Endometrium (tissue), 2 donors: ENCODE results near the gene VTCN1.
"Not testable (repeated sequence)": the region's sequence is repeated elsewhere in the genome, so short reads cannot be mapped to it uniquely, and the experiment has no call there.

Source experiments
- FAIRE-seq: peaks from 2 replicates; lab custom pipeline; 2012; peaks lifted over from hg19 to GRCh38; lab: Jason Lieb, UNC
- donor health status: control.
- donor health status: control.

VTCN1 gene, protein sequence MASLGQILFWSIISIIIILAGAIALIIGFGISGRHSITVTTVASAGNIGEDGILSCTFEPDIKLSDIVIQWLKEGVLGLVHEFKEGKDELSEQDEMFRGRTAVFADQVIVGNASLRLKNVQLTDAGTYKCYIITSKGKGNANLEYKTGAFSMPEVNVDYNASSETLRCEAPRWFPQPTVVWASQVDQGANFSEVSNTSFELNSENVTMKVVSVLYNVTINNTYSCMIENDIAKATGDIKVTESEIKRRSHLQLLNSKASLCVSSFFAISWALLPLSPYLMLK

DNA sequence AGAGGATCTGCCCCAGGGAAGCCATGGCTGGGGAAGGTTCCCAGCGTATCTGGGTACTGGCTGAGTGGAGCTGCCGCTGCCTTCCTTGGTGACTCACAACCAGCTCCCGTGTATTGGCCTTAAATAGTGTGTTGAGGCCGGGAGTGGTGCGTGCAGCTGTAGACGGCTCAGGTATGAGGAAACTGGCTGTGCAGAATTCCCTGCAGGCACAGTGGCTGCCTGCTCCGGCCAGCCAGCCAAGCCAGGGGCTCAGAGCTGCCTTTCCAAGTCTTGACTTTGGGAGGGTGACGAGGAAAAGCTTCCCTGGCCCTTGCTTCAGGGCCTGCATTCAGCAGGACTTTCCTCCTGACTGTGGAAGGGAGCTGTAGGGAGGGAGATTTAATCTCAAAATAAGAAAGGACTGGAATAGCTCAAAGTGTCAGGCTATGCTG lies at the start of gene VTCN1:
Gene VTCN1, minus strand, starts transcription at position 97 of the 431 bp plus-strand sequence. Its CDS starts 72 bp downstream, at position 25.
- no peak for FAIRE-seq

- no peak for FAIRE-seq
Observed at GRCh38 chr1:117258791-117259190, 48.1 kb upstream of the VTCN1 start.

DNA sequence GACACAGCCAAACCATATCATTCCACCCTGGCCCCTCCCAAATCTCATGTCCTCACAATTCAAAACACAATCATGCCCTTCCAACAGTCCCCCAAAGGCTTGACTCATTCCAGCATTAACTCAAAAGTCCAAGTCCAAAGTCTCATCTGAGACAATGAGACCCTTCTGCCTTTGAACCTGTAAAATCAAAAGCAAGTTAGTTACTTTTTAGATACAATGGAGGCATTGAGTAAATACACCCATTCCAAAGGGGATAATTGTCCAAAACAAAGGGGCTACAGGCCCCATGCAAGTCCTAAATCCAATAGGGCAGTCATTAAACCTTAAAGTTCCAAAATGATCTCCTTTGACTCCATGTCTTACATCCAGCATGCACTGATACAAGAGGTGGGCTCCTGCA lies 47.3 kb upstream of the VTCN1 start:
- FAIRE-seq = not testable (repeated sequence)

- FAIRE-seq = no peak
Observed at GRCh38 chr1:117257291-117257690, 46.6 kb upstream of the VTCN1 start.

- no peak for FAIRE-seq
Observed at GRCh38 chr1:117250061-117250606, 39.4 kb upstream of the VTCN1 start.

GRCh38 chr1:117244971-117245370 lies 34.2 kb upstream of the VTCN1 start:
- FAIRE-seq = no peak

- no peak for FAIRE-seq
Observed at GRCh38 chr1:117244306-117244705, 33.6 kb upstream of the VTCN1 start.

- FAIRE-seq = no peak
Observed at GRCh38 chr1:117241512-117241911, 30.8 kb upstream of the VTCN1 start.

- FAIRE-seq = no peak
Observed at GRCh38 chr1:117240547-117240946, 29.8 kb upstream of the VTCN1 start.

- FAIRE-seq = no peak
Observed at GRCh38 chr1:117239467-117239866, 28.7 kb upstream of the VTCN1 start.

GRCh38 chr1:117237726-117238381 lies 27.1 kb upstream of the VTCN1 start:
- FAIRE-seq = peak; percentile 33

- no peak for FAIRE-seq
Observed at GRCh38 chr1:117235863-117236465, 25.2 kb upstream of the VTCN1 start.

GRCh38 chr1:117232531-117232930 lies 21.8 kb upstream of the VTCN1 start:
- FAIRE-seq = no peak

- FAIRE-seq = no peak
Observed at GRCh38 chr1:117231748-117232373, 21.1 kb upstream of the VTCN1 start.

GRCh38 chr1:117231312-117231711 lies 20.6 kb upstream of the VTCN1 start:
- no peak for FAIRE-seq

DNA sequence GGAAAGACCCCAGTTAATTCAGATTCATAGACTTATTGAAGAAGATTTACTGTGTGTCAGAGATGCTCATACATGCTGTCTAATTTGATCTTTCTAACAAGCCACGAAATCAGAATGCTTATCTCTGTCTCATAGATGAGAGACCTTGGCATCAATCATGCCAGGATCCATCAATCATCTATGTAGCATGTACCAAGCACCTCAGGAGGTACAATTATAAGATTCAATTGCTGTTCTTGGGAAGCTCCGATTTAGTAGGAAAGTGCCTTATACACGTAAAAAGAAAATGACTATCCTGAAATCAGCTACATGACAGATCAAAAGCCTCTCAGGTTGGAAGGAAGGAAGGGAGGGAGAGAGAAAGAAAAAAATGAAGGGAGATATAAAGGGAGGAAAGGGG lies 18.5 kb upstream of the VTCN1 start:
- no peak for FAIRE-seq

DNA sequence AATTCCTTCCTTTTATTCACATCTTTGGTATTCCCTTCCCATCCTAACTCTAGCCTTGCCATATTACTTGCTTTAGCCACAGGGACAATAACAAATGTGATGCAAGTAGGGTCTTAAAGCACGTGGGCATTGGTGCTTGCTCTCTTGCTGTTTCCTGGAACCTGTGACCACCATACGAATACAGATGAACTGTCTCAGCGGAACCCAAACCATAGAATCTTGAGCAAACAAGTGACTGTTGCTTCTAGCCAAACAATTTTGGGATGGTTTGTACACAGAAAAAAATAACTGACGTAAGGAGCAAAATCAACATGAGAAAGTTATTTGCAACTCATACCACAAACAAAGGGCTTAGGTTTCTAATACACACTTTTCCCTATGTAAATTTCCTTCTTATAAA lies 15.2 kb upstream of the VTCN1 start:
- FAIRE-seq = no peak

- no peak for FAIRE-seq
Observed at GRCh38 chr1:117216718-117217117, 6.0 kb upstream of the VTCN1 start.

DNA sequence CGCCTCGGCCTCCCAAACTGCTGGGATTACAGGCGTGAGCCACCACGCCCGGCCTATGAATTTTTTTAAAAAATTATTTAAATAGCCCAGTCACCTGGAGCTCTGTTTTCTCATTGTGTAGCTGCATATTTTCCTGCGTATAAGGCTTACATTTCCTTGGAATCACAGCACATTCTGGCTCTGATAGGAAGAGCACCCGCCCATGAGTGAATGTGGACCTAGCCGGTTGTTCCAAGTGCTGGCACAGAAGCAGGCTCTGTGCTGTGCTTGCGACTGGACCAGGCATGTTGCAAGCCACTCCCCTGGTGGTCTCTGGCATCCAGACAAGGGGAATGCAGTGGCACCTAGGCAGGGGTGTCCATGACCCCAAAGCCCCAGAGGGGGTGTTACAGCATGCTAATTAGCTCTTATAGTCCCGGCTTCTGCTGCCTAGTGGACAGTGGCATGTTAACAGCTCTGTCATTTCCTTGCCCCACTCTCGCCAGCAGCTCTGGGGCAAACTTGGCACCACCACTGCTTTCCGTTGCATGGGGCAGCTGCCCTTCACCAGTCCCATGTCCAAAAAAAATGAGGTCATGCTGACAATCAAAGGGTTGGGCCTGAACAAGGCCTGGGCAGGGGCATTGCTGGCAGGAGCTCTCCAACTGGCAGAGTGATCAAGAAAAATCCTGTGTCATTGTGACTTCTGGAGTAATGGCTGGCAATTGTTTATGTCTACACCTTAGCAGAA lies 5.2 kb upstream of the VTCN1 start:
- FAIRE-seq = no peak

DNA sequence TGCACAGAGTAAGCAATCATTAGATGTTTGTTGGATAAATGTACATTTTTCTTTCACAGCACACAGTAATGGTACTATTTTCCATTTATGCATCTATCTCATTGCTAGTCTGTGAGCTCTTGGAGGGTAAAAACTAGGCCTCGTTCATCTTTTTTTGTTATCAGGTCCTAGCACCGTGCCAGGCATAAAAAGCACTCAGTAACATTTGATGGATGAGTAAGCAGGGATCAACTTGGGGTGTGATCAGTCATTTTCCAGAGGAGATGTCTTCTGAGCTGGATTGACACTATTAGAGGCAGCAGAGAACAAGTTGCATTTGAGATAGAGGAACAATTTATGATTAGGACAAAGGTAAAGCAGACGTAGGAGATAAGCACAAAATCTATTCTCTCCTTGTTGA lies 4.3 kb upstream of the VTCN1 start:
- FAIRE-seq = no peak

DNA sequence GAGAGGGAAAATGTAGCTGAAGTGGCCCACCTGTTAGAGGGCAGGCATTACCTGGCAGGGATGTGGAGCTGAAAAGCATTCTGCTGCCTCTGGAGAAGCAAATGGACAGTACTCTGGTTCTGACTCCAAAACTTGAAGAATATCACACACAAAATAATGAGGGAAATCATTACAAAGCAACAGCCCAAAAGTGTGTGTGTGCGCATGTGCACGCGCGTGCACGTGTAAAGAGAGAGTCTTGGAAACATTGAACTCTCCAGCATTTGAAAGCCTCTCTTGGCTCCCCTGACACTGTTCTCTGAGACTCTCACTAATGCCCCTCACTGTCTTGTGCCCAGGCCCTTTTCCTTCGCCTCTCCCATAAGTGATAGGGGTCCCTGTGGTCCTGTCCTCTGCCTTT lies 2.3 kb upstream of the VTCN1 start:
- FAIRE-seq = no peak

GRCh38 chr1:117210386-117210785 lies 341 bp downstream of the VTCN1 start:
- FAIRE-seq = no peak
